Measurements from ENCODE around the gene NIPAL4. TPM values are rescaled to one million over a fixed set of nuclear protein-coding genes. Genes with fewer than 3 reads are reported as not detected.
A peak's percentile ranks its signal among the peaks of the same experiment; 100 is the strongest.

Gene NIPAL4
- total RNA-seq, 1 donor from 2014 or later, result 10.8 TPM

DNA sequence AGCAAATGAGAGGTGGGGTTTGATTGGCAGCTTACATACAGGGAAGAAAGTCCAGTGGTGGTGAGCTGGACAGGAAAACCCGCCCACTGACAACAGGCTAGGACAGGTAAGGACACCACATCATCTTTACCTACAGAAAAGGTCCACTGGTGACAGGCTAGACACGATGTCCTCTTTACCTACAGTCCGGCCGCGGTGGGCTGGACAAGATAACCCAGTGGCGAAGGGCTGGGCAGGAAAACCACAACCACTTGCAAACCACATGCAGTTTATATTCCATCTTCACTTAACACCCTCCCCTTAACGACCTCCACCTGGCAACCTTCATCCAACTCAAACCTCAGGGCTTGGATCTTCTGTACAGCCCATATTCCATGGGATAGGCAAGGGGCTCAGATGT lies 5.0 kb upstream of the NIPAL4 start:
- Histone ChIP-seq H3K9me3 (ENCODE audit: insufficient read depth, low read depth, low read length) (no peaks in the 10 kb centered on the region), H3K36me3 (ENCODE audit: insufficient read depth, low read length) (no peaks in the 10 kb centered on the region), H3K4me1 (ENCODE audit: insufficient read depth, low read length) (no peaks in the 10 kb centered on the region), H4K20me1 (ENCODE audit: insufficient read depth, low read length) (no peaks in the 10 kb centered on the region), H3K9ac (ENCODE audit: low read length) (no peak overlapping the region), H3K79me2 (ENCODE audit: insufficient read depth, low read length) (no peaks in the 10 kb centered on the region), H3K4me2 (ENCODE audit: low read length) (no peak overlapping the region), H2AFZ (ENCODE audit: low read depth, low read length) (no peak overlapping the region), H3K27ac (ENCODE audit: low read depth, low read length) (no peak overlapping the region), H3K27me3 (ENCODE audit: insufficient read depth, low read length) (no peaks in the 10 kb centered on the region), H3K4me3 (ENCODE audit: insufficient read depth, low read depth, low read length) (no peak overlapping the region)
- Mint-ChIP-seq H3K4me1 (ENCODE audit: low read depth, unreplicated experiment) (no peaks in the 10 kb centered on the region), H3K4me3 (ENCODE audit: unreplicated experiment) (no peak overlapping the region), H3K27me3 (ENCODE audit: low read depth, unreplicated experiment) (peaks cover 7% of the 10 kb centered on the region), H3K9me3 (ENCODE audit: unreplicated experiment) (no peaks in the 10 kb centered on the region), H3K36me3 (ENCODE audit: low read depth, unreplicated experiment) (peaks cover 2% of the 10 kb centered on the region), H3K27ac (ENCODE audit: unreplicated experiment) (no peak overlapping the region)
- no peak for DNase-seq (ENCODE audit: low read depth)
- no peak for TF ChIP-seq EZH2 (IDR thresholded peaks at IDR 0.05; ENCODE audit: insufficient read depth, low read length)
- TF ChIP-seq, protein P1, sequence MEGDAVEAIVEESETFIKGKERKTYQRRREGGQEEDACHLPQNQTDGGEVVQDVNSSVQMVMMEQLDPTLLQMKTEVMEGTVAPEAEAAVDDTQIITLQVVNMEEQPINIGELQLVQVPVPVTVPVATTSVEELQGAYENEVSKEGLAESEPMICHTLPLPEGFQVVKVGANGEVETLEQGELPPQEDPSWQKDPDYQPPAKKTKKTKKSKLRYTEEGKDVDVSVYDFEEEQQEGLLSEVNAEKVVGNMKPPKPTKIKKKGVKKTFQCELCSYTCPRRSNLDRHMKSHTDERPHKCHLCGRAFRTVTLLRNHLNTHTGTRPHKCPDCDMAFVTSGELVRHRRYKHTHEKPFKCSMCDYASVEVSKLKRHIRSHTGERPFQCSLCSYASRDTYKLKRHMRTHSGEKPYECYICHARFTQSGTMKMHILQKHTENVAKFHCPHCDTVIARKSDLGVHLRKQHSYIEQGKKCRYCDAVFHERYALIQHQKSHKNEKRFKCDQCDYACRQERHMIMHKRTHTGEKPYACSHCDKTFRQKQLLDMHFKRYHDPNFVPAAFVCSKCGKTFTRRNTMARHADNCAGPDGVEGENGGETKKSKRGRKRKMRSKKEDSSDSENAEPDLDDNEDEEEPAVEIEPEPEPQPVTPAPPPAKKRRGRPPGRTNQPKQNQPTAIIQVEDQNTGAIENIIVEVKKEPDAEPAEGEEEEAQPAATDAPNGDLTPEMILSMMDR (IDR thresholded peaks at IDR 0.05; ENCODE audit: insufficient read depth, low read depth, low read length), result no peak
- no peak for FAIRE-seq

DNA sequence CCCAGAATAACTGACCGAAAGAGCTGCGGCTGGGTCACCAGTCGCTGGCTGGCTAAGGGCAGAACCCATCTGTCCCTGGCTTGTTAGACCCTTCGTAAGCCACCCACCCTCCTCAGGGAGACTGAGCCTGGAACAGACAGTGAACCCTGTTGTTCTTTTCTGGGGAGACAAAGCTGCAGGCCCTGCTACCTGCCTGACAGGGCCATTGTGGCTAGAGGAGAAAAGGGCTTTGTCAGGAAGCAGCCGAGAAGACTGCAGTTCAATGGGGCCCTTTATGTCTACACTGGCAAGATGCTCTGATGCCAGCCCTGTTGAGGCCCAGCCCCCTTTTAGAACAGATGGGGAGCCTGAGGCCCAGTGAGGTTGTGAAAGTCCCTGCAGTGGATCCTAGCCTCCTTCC lies 3.7 kb upstream of the NIPAL4 start:
- Histone ChIP-seq H3K79me2 (ENCODE audit: insufficient read depth, low read length) (no peaks in the 10 kb centered on the region), H3K36me3 (ENCODE audit: insufficient read depth, low read length) (no peaks in the 10 kb centered on the region), H3K9me3 (ENCODE audit: insufficient read depth, low read depth, low read length) (no peaks in the 10 kb centered on the region), H2AFZ (ENCODE audit: low read depth, low read length) (no peak overlapping the region), H3K4me1 (ENCODE audit: insufficient read depth, low read length) (peaks cover 5% of the 10 kb centered on the region), H3K9ac (ENCODE audit: low read length) (no peak overlapping the region), H3K27ac (ENCODE audit: low read depth, low read length) (no peak overlapping the region), H3K27me3 (ENCODE audit: insufficient read depth, low read length) (no peaks in the 10 kb centered on the region), H3K4me2 (ENCODE audit: low read length) (no peak overlapping the region), H4K20me1 (ENCODE audit: insufficient read depth, low read length) (no peaks in the 10 kb centered on the region), H3K4me3 (ENCODE audit: insufficient read depth, low read depth, low read length) (no peak overlapping the region)
- Mint-ChIP-seq H3K4me3 (ENCODE audit: unreplicated experiment) (no peak overlapping the region), H3K27ac (ENCODE audit: unreplicated experiment) (peak overlapping the region; percentile 24), H3K9me3 (ENCODE audit: unreplicated experiment) (no peaks in the 10 kb centered on the region), H3K4me1 (ENCODE audit: low read depth, unreplicated experiment) (no peaks in the 10 kb centered on the region), H3K27me3 (ENCODE audit: low read depth, unreplicated experiment) (peaks cover 14% of the 10 kb centered on the region), H3K36me3 (ENCODE audit: low read depth, unreplicated experiment) (peaks cover 2% of the 10 kb centered on the region)
- DNase-seq (ENCODE audit: low read depth), result no peak
- no peak for FAIRE-seq
- TF ChIP-seq EZH2 (IDR thresholded peaks at IDR 0.05; ENCODE audit: insufficient read depth, low read length), result no peak
- TF ChIP-seq, protein P1 (IDR thresholded peaks at IDR 0.05; ENCODE audit: insufficient read depth, low read depth, low read length), result no peak

- Histone ChIP-seq H3K4me2 (ENCODE audit: low read length) (no peak overlapping the region), H4K20me1 (ENCODE audit: insufficient read depth, low read length) (no peaks in the 10 kb centered on the region), H3K27ac (ENCODE audit: low read depth, low read length) (no peak overlapping the region), H3K9me3 (ENCODE audit: insufficient read depth, low read depth, low read length) (no peaks in the 10 kb centered on the region), H3K36me3 (ENCODE audit: insufficient read depth, low read length) (no peaks in the 10 kb centered on the region), H2AFZ (ENCODE audit: low read depth, low read length) (no peak overlapping the region), H3K4me1 (ENCODE audit: insufficient read depth, low read length) (peaks cover 5% of the 10 kb centered on the region), H3K79me2 (ENCODE audit: insufficient read depth, low read length) (no peaks in the 10 kb centered on the region), H3K9ac (ENCODE audit: low read length) (no peak overlapping the region), H3K27me3 (ENCODE audit: insufficient read depth, low read length) (no peaks in the 10 kb centered on the region), H3K4me3 (ENCODE audit: insufficient read depth, low read depth, low read length) (no peak overlapping the region)
- H3K27me3 Mint-ChIP-seq (ENCODE audit: low read depth, unreplicated experiment), result peaks cover 17% of the 10 kb centered on the region
- FAIRE-seq (no peak), DNase-seq (ENCODE audit: low read depth) (no peak)
- no peak overlapping the region for H3K27ac Mint-ChIP-seq (ENCODE audit: unreplicated experiment)
- no peaks in the 10 kb centered on the region for H3K9me3 Mint-ChIP-seq (ENCODE audit: unreplicated experiment)
- no peak for TF ChIP-seq EZH2 (IDR thresholded peaks at IDR 0.05; ENCODE audit: insufficient read depth, low read length)
- TF ChIP-seq, protein P1 (IDR thresholded peaks at IDR 0.05; ENCODE audit: insufficient read depth, low read depth, low read length), result no peak
- no peaks in the 10 kb centered on the region for H3K36me3 Mint-ChIP-seq (ENCODE audit: low read depth, unreplicated experiment)
- no peaks in the 10 kb centered on the region for H3K4me1 Mint-ChIP-seq (ENCODE audit: low read depth, unreplicated experiment)
- H3K4me3 Mint-ChIP-seq (ENCODE audit: unreplicated experiment), result no peak overlapping the region
Measured at GRCh38 chr5:157457391-157457790, 2.6 kb upstream of the NIPAL4 start.

Data from astrocyte (in vitro differentiated cells and primary cell).